ENCODE data around the gene DLGAP1.
"Not testable (repeated sequence)": the region's sequence is repeated elsewhere in the genome, so short reads cannot be mapped to it uniquely, and the experiment has no call there.

Gene DLGAP1

DNA sequence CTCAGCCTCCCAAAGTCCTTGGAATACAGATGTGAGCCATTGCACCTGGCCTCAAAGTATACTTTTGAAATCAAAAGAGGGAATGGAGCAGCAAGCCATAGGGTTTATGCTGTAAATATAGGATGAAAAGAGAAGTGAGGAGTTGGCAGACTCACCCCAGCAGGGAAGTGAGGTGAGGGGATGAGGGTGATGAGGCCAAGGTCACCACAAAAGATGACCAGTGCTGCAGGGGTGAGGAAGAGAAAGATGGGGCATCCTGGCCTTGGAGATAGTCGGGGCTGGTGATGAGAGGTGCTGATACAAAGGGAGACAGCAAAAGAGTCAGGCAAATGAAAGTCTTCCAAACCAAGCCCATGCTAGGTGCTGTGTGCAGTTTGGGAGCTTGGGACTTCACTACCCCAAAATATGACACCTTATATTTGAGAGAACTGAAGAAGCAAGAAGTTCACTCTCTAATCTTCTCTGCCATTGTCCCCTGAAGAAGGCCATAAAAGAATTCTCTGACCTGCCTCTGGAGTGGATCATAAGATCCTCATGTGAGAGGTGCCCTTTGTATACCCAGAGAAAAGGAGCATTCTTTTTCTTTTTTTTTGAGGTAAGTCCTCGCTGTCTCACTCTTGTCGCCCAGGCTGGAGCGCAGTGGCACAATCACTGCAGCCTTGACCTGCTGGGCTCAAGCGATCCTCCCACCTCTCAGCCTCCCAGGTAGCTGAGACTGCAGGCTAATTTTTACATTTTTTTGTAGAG lies 974.1 kb downstream of the DLGAP1 start:
- DNase-seq, result no peak

DNA sequence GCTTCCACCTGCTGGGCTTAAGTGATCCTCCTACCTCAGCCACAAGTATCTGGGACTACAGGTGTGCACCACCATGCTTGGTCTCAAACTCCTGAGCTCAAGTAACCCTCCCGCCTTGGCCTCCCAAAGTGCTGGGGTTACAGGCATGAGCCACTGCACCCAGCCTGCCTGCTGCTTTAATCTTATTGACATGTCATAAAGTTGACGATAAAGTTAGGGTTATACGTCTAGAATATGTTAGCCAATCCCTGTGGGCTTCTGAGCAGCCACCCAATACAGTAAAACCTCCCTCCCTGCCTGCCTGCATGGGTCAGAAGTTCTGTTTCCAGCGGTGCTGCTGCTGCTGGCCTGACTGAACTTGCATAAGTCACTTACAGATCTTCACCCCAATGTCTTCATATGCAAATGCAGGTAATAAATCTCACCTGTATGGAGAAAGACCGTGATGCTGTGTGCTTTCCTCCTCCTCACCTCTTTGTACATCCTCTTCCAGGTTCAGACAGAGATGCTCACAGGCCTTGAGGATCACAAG lies 975.1 kb downstream of the DLGAP1 start:
- no peak for DNase-seq

DNA sequence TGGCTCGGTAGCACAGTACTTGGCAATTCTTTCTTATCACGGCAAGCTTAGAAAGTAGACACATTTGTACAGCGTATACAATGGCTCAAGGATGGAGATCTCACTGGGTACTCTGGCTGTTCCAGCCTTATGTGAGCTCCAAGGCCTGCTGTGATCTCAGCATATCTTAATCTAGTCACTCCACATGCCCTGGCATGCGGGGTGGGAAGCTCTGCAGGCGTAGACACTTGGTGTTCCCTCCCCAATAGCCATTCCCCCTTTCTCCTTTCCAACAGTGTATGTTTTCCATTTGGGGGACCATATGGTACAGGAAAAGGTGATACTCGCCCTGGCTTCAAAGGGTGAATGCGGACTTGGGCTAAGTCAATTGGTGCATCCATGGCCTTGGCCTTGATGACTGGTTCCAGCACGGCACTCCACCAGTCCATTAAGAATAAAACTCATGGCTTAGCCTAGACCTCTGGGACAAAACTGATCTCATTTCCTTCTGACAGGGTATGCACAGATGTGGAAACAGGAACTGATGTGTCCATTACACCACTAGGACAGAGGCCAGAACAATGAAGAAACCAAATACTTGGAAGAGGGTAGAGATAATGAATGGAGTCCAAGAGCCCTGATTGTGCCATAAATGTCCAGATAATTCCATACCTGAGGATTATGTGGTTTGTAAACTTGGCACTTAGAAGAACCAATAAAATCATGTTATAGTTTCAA lies 976.7 kb downstream of the DLGAP1 start:
- no peak for DNase-seq

DNA sequence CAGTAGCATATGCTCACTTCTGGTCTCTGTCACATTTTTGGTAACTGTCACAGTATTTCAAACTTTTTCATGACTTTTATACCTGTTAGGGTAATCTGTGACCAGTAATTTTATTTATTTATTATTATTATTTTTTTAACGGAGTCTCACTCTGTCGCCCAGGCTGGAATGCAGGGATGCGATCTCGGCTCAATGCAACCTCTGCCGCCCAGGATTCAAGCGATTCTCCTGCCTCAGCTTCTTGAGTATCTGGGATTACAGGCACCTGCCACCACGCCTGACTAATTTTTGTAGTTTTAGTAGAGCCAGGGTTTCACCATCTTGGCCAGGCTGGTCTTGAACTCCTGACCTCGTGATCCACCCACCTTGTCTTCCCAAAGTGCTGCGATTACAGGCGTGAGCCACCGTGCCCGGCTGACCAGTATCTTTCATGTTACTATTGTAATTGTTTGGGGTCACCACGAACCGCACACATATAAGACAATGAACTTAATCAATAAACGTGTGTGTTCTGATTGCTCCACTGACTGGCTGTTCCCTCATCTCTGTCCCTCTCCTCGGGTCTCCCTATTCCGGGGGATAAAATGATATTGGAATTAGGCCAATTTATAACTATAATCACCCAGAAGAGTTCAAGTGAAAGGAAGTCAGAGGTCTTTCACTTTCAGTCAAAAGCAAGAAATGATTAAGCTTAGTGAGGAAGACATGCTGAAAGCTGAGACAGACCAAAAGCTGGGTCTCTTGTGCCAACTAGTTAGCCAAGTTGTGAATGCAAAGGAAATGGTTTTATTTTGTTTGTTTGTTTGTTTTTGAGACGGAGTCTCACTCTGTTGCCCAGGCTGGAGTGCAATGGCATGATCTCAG lies 982.2 kb downstream of the DLGAP1 start:
- DNase-seq, result no peak

DNA sequence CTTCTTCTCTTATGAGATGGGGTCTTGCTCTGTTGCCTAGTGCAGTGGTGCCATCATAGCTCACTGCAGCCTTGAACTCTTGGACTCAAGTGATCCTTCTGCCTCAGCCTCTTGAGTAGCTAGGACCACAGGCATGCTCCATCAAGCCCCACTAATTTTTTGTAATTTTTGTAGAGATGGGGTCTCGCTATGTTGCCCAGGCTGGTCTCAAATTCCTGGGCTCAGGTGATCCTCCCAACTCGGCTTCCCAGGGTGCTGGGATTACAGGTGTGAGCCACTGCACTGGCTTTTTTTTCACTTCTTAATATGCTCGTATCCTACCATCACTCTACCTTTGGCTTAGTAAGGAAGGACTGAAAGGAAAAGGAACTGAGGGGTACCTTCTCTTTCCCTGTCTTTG lies 983.0 kb downstream of the DLGAP1 start:
- not testable (repeated sequence) for DNase-seq

DNA sequence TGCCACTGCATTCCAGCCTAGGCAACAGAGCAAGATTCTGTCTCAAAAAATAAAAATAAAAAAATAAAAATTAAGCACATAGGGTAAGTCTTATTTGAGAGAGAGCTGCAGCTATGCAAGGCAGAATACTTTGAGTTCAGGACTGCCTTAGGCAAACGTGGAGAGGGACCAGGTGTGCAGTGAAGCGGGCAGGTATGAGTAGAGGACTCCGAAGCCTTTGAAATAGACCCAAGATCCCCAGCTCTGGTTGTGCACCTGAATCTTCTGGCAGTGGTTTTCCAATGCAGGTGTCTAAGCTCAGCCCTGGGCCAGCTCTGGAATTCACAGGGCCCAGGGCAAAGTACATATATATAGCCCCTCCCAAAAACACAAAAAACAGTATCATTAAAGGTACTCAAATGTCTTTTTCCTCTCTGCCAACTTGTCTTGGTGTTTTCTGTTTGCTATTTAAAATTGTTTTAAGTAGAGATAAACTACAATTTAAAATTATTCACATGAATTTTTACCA lies 983.9 kb downstream of the DLGAP1 start:
- DNase-seq, result no peak

DNA sequence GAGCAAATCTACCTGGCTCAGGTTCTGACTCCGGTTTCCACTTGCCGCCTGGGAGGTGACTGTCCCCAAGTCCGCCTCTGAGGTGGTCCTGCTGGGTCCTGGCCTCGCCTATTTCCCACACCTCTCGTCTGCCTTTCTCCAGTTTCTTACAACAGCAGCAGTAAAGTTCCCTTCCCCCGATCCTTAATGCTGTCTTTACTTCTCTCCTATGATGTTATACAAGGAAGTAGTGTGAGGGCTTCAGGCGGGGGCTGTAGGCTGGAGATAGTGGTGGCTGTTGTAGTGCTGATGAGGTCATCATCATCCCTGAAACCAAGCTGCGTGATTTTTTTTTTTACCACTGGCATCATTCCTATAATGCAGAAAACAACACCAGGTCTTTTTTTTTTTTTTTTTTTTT lies 986.3 kb downstream of the DLGAP1 start:
- DNase-seq, result no peak

DNA sequence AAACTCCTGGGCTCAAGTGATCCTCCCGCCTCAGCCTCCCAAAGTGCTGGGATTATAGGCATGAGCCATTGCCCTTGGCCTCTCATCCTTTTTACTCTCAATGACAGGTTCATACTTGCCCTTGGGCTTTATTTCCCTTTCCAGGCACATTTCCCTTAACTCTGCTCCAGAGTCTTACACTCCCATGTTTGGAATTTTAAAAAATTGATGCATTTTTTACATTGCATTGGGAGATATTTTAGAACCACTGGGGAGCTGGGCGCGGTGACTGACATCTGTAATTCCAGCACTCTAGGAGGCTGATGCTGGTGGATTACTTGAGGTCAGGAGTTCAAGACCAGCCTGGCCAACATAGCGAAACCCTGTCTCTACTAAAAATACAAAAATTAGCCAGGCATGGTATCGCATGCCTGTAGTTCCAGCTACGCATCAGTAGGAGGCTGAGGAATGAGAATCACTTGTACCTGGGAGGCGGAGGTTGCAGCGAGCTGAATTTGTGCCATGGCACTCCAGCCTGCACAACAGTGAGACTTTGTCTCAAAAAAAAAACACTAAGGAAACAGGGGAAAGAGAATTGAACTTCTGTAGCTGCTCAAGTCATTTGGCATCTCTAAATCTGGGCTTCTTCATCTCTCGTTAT lies 986.9 kb downstream of the DLGAP1 start:
- DNase-seq, result no peak

DNA sequence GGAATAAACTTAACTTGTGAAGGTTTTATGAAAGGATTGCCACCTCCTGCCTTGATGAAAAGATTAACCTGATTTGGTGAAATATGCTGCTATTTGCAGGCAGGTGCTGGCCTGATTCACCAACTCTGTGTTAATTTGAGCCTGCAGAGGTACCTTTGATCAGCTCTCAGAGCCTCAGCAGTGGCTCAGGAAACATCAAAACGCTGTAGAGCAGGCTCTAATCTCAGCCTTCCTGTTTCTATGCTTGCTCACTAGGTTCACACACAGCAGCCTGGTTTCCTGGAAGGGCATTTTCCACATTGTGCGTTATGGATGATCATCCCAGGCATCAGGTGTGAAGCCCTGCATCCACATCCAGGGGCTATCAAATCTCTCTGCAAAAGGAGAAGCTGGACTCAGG lies 988.2 kb downstream of the DLGAP1 start:
- no peak for DNase-seq

DNA sequence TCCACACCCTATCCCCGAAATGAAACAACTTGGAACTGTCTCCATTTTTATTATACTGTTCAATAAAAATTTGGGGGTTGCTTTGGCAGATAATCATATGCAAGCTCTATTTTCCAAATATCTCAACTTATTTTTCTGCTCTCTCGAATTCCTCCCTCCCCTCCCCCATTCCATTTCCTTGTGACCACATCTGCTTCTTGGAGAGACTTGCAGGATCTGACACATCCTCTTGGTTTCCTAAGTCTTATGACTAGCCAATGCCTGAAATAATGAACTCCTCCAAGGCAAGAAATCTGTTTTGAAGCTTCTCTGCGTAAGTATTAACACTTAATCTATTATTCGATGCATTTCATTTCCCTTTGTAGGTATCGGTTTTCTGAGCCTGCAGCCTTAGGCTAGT lies 989.1 kb downstream of the DLGAP1 start:
- no peak for DNase-seq

DNA sequence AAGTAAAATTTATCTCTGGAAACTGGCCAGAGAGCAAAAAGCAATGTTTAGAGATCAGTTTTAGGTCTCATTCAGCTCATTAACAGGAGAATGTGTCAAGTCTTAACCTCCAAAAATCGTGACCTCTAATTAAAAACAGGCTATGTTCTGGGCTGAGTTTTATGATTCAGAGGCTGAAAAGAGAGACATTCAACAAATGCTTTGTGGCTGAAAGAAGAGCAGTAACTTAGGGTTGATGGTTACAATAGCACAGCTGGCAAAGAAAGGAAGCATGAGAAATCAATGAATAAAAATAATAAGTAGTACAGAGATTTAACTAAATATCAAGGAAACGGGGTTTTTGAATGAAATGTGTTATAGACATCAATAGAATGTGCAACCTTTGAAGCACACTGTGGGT lies 992.1 kb downstream of the DLGAP1 start:
- no peak for DNase-seq

DNA sequence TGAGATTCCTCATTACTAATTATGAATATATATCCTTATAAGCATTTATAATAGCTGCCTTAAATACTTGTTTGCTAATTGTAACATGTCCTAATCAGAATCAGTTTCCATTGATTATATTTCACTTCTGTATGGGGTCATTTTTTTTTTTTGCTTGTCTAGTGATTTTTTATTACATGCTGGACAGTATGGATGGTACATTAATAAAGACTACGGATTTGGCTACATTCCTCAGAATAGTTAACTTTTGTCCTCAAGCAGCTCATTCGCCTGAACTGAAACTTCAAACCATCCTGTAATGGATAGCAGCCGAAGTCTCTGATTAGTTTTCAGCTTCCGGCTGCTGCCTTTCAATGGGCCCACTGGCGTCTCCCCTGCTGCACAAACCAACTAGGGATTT lies 993.4 kb downstream of the DLGAP1 start:
- DNase-seq, result no peak

DNA sequence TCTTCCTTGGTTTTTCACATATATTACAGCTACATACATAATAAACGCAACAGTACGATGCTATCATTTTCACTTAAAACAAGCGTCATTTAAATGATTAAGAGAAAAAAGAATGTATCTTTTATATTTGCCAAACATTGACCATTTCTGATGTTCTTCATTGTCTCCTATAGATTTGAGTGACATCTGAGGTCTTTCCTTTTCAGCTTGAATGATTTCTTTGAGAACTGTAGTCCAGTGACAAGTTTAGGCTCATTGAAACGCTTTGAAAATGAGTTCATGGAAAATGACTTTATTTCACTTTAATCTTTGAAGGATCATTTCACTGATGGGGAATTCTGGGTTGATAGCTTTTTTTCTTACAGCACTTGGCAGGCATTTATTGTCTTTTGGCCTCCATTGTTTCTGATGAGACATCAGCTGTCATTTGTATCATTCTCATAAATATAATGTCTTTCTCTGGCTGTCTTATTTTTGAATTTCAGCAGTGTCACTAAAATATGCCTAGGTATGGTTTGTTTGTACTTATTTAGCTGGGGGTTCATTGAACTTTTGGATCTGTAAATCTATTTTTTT lies 994.2 kb downstream of the DLGAP1 start:
- DNase-seq, result no peak

DNA sequence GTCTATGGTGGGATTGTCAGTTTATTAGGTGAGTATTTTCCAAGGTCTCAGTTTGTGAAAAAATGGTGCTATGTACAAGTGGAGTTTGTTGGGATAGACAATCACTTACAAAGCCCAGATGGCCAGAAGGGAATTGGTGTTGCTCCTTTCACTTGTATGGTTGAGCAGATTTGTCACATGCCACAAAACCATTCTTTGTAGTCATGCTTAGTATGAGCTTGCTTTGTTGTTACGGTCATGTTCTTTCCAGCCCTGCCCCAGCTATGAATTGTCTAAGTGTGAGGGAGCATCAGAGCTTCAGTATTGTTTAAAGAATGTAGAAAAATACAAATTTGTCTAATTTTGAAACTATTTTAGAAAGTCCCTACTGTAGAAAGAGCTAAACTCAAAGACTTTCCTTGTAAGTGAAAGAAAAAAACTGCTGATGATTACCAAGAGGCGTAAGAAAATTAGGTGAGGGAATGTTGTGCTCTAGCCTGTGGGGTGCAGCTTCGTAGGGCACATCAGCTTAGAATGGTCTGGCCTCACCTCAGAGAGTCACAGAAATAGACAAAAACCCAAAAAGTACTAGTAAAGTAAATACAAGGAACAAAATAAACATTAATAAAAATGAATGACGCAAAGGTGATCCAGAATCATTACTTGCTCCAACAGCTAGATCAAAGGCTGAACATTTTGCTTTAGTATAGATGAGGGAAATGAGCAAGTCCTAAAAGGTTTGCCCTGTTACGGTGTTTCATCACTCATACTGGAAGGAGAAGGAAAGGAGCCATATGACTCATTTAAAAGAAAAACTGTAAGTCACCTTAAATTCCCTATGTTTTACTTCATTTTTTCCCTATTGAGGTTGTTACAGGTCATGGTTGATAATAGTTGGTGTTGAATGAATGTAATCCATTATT lies 995.9 kb downstream of the DLGAP1 start:
- no peak for DNase-seq

DNA sequence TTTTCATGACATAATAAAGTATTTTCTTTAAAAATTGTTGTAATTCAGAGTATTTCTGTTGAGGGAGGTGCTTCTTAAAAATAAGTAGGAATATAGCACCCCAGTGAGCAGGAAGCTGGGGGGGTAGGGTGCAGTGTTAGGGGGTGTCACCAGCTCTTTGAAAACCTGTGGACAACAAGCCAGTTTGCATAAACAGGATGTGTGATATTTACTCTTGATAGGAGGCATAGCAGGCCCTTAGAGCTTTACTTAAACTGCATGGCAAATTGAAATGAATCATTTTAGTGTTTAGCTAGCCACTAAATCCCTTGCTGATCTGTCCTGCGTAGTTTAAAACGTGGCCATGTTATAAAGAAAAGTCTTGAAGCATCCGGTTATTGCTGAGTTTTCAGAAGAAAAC lies 996.7 kb downstream of the DLGAP1 start:
- no peak for DNase-seq

DNA sequence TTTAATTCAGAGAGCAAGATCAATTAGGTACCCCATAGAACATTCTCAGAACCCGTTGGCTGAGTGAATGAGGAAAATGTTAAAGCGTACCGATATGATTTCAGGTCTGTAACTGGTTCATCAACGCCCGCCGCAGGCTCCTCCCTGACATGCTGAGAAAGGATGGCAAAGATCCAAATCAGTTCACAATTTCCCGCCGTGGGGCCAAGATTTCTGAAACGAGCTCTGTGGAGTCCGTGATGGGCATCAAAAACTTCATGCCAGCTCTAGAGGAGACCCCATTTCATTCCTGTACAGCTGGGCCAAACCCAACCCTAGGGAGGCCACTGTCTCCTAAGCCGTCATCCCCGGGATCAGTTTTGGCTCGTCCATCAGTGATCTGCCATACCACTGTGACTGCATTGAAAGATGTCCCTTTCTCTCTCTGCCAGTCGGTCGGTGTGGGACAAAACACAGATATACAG lies 997.8 kb downstream of the DLGAP1 start:
- no peak for DNase-seq

DNA sequence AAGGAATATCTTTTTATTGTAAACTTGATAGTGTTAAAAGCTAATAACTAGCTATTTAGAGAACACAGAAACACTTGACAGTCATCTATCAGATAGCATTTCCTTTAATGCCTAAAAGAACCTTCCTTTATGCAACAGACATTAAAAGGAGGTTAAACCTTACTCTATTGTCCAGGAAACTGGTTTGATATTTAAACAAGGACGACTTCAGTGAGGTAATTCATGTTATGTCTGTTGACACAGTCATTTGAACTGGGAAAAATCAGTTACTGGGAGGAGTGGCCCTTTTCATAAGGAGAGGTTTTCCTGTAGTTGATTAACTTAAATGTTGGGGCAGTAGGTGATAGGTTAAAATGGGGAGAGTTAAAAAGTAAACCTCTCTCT lies 998.4 kb downstream of the DLGAP1 start:
- no peak for DNase-seq

DNA sequence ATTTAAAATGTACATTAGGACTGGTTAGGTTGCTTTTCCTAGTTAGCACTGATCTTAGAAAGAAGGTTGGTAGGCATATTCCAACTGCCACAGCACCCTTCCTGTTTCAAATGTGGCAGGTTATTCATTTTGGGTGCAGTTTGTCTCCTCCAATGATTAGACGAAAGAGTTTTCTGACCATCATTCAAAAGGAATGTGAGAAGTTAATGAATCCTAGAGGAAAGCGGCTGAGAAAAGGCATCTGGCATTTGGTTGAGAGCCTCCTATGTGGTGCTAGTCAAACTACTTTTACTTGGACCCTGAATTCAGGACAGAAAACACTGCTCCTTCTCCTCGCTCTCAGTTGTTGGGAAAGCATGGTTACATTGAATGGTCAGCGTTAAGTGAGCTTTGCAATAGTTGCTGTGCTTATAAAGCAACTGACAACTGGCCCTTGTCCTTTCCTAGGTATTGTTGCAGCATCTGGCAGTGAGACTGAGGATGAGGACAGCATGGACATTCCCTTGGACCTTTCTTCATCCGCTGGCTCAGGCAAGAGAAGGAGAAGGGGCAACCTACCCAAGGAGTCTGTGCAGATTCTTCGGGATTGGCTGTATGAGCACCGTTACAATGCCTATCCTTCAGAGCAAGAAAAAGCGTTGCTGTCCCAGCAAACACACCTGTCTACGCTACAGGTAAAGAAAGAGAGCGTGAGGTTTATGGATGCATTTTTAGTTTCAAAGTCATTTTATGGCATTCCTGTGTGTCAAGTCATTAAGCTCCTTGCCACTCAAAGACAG lies 999.0 kb downstream of the DLGAP1 start:
- no peak for DNase-seq

DNA sequence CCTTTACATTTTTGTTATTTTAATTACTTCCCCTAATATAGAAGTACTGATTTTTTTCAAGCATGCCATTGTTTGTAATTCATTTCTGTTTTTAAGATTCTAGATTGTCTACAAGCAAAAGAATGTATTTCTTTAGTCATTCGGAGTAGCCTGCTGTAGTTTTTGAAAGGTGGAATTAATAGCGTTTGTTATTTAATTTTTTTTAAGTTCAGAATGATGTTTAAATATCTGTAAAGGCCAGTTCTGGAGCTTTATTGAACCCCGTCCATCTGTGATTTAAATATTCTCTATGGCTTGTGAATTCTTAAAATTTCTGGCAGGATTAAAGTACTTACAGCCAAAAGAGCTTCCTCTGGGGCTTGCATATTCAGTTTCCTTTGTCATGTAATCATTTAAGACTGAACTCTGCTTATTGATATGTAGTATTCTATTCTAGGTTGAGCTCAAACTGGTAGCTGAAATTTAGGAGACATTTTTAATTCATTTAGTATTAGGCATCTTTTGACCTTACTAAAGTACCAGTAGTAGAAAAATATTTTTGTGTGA lies 999.9 kb downstream of the DLGAP1 start:
- no peak for DNase-seq

Data from activated CD4-positive, alpha-beta T cell treated with anti-CD3 and anti-CD28 coated beads for 4 hours (primary cell).